ENCODE measurements around the gene BNIPL.

- TF ChIP-seq CTCF (IDR thresholded peaks at IDR 0.05; ENCODE audit: low read length) (no peak), EZH2phosphoT487 (IDR thresholded peaks at IDR 0.05; ENCODE audit: low read length) (no peak)
These were observed 19.2 kb downstream of the BNIPL start for GRCh38 chr1:151055581-151055980.
